GM18861 (cell line): ENCODE data around the gene CDC14B.
"Not testable (repeated sequence)": the region's sequence is repeated elsewhere in the genome, so short reads cannot be mapped to it uniquely, and the experiment has no call there.

Experiments
- ATAC-seq: cut with Tn5 transposase; IDR thresholded peaks from one replicate; pipeline ENCODE4 v1.9.1; 2021; ENCODE audit not compliant: unreplicated experiment

CDC14B gene

DNA sequence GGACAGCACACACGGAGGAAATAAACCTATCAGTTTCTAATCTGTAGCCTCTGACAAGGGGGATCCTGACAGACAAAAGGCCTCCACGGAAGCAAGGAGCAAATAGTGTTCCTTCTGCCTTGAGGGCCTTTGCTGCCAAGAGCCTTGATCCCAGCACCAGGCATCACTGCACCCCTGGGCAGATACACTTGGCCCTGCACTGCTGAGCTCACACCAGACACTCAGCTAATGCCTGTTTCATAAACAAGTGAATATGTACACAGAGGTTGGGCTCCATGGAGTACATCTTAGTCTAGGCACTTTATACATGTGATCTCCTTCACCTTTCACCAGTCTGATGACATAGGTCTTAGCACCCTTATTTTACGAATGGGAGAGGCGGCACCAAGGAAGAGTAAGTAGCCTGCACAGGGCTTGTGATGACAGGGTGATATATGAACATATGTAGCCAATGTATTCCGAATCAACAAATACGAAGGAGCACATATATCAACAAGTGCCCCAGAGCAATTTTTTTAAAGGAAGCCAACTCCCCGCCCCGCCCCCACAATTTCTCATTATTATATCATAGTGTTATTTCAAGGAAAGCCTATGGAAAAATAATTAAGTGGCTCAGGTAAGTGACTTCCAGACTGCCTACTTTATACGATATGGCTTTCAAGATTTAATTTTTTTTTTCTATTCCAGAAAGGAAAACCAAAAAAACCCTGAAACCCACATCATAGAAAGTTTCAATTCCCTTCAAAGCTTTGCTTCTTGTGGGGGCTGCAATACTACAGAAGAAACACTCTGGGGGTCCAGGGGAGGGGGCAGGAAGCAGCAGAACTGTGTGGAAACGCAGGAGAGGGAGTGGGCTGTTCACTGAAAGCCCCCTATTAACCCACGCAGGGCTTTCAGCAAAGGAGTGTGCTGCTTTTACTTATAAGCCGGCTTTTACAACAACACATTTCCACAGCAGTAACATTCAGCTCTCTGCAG lies 32.0 kb downstream of the CDC14B start:
- no peak for ATAC-seq

DNA sequence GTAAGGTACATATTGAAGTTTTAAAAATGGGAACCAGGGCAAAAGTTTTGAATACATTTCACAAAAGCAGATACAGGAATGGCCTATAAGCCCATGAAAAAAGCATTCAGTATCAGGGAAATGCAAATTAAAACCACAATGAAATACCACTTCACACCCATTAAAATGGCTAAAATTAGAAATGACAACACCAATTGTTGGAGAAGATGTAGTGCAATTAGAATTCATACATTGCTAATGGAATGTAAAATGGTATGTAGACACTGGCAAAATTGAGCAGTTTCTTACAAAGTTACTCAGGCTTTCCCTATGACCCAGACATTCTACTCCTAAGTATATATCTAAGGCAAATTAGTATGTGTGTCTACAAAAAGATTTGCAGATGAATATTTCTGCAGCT lies 34.2 kb downstream of the CDC14B start:
- no peak for ATAC-seq

DNA sequence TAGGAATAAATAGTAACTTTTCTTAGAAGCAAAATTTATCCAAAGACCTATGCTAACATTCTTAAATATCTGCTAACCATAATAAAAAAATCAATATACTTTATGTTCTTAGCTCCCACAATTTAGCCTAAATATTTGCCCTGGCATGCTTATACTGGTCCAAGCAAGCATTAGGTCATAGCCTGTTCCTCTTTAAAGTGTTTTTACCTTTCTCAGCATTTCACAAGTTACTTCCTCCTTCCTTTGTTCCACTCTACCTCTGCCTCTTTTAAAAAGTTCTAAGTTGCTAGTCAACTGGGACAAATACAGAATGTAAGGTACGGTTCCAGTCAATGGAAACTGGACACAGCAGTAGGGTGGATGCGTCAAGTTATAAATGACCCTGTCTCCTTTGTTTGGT lies 37.4 kb downstream of the CDC14B start:
- not testable (repeated sequence) for ATAC-seq

DNA sequence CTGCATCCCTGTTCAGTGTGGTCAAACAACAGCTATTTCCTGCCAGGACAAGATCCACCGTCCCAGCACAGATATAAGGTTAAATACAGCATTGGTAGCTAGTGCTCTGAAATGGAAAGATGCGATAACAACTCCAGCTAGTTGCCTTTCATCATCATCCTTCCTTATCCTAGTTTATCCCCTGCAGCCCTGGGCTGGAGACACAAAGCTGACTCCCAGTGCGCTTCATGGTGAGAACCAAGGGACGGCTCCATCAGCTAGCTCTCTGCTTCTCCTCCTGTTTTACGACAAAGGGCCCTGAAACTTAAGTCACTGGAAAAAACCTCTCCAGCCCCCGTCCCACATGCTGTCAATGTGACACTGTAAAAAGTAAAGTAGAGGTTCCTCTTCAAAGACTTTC lies 37.9 kb downstream of the CDC14B start:
- no peak for ATAC-seq

GRCh38 chr9:96581301-96581700 lies 38.3 kb downstream of the CDC14B start:
- ATAC-seq: no peak

DNA sequence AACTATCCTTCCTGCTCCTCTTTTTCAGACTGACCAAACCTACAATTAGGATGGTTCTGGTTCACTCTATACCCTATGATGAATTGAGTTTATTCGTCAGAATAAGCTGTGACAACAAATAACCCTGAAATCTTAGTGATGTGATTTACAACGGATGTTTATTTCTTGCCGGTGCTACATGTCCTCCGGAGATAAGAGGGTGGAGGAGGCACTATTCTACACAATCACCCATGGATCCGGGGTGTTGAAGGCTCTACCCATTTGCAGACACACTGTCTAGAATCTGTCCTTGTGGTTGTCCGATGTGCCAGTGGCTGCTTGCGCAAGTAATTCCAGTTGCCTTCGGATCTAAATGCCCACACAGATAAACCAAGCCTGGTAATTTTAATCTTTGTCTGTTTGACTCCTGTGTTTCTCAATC lies 44.7 kb downstream of the CDC14B start:
- no peak for ATAC-seq

DNA sequence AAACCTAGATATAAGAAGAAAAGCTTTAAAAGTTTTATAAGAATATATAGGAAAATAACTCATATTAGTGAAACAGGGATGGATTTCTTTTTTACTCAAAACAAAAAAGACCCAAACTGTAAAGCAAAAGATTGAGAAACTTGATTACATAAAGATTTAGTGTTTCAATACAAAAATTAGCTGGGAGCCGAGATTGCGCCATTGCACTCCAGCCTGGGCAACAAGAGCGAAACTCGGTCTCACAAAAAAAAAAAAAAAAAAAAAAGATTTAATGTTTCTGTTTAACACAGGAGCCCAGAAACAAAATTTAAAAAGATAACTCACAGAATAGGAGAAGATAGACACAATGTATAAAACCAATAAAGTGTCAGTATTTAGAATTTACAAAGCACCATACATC lies 45.2 kb downstream of the CDC14B start:
- no peak for ATAC-seq

GRCh38 chr9:96567203-96567700 lies 52.4 kb downstream of the CDC14B start:
- ATAC-seq: peak; percentile 24

DNA sequence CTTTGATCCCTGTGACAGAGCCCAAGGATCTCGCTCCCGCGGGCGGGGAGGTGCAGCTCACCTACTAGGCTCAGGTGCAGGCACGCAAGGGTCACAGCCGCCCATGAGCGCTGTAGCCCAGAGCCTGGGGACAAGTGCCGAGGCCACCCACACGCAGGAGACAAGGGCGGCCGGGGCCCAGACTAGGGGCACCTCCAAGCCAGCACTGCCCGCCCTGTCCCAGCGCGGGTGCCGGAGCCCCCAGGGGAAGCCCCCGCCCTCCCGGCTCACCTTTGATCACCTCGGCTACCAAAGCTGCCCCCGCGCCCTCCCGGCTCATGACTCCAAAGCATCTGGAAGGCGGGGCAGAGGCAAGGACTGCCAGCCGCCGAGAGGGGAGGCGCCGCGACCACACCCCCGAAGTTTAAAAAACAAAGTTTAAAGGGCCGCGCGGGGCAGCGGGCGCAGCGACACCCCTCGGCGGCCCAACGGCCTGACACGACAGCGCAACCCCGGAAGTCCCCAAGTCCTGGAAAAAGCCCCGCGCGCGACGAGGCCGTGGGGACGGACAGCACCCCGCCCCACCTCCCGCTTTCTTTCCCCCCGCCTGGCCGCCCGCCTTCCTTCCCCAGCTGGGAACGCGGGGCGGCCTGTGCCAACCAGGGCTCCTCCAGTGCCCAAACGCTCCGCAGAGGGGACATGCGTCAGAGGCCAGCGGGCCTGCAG lies 53.0 kb downstream of the CDC14B start:
- peak; percentile 78 for ATAC-seq

- no peak for ATAC-seq
These were observed 53.8 kb downstream of the CDC14B start for GRCh38 chr9:96565671-96566497.

GRCh38 chr9:96564217-96564616 lies 55.4 kb downstream of the CDC14B start:
- ATAC-seq: no peak

DNA sequence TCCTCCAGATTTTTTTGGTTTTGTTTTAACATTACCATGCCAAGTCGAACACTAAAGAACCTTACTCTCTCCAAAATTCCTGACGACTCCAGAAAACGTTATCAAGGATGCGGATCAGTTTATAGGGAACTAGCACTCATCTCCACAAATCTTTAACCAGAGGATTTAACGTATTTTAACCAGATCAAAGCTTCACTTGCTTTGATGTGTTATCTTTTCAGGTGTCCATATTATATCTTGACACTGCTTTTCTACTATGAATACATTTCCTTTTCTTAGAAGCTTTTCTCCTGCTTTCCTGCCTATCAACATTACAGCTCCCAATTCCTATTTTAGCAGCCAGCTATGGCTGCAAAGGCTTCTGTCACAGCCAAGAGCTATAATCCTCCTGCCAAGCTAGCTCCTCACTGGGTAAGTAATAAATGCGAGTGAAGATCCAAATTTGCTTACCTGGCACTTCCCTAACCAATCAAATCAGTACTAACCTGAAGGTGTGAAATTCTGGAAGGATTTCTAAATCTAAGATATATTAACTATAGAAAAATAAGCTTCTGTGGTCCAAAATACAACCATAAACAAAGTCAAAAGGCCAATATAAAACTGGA lies 60.2 kb downstream of the CDC14B start:
- no peak for ATAC-seq

DNA sequence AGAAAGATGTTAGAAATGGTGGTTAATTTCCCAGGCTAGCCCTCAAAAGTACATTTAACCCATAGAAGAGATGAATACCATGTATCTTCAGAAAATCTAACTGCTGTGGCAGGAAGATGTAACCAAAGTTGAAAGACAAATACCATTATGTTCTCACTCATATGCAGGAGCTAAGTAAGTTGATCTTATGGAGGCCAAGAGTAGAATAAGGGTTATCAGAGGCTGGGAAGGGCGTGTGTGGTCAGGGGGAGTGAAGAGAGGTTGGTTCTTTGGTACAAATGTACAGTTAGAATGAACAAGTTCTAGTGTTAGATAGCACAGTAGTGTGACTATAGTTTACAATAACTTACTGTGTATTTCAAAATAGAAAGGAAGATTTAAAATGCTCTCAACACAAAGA lies 61.7 kb downstream of the CDC14B start:
- ATAC-seq: no peak

GRCh38 chr9:96556701-96557461 lies 62.8 kb downstream of the CDC14B start:
- ATAC-seq: no peak

GRCh38 chr9:96555567-96556386 lies 63.9 kb downstream of the CDC14B start:
- ATAC-seq: no peak

DNA sequence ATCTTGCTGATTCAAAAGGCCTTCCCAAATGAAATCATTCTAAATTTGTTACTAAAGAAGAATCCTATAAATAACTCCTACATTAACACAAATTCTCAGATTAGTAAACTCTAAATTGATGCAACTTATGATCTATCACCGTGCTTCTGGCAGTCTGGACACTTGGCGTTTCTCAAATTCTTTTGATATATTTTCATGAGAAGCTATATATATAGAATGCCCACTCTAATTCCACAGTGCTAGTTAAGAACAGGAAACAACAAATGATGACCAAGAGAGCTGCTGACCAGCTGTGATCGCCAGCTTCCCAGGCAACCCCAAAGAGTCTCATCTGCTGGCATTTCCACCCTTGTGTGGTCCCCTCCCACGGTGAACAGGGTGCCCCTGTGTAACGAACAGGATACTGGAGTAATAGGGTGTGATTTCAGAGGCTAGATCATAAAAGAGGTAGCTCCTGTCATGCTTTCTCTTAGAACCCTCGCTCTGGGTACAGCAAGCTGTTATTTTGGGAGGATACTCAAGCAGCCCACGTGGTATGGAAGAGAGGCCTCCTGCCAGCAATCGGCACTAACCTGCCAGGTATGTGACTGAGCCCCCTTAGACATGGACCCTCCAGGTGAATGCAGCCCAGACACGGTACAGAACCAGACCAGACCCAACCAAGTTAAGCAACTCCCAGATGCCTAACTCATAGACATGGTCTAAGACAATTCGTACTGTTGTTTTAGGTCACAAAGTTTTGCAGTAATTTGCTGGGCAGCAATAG lies 64.7 kb downstream of the CDC14B start:
- no peak for ATAC-seq

- ATAC-seq: no peak
These were observed 65.3 kb downstream of the CDC14B start for GRCh38 chr9:96554326-96554725.

- no peak for ATAC-seq
These were observed 66.6 kb downstream of the CDC14B start for GRCh38 chr9:96553070-96553469.
